ENCODE data around the gene THSD7A. TPM values are rescaled to one million over a fixed set of nuclear protein-coding genes. Genes with fewer than 3 reads are reported as not detected.

Gene THSD7A
- total and polyA plus RNA-seq, 2 of the 4 experiments (the other 2 are of a cell fraction): 0.02 to 0.18 TPM

DNA sequence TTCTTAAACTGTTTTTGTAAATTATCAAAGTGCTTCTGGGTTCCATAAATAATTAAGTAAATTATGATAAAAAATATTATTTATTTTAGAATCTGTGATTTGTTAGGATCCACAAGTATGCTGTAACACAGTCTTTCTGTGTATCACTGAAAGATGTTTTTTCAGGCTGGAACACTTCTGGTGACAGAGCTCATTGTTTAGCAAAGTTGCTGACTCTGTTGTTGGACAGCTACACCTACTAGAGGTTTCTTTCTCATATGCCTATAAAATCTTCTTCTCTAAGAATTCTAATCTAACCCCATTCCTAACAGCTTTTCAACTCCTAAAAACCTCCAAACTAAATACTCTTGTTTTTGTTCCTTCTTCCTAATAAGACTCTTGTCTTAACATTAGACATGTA lies 176.8 kb downstream of the THSD7A start:
- H3K4me1 ChIP-seq (ENCODE audit: control insufficient read depth, insufficient read depth, low read length): no peaks in the 10 kb centered on the region
- dilution Hi-C loops (cut with HindIII; ENCODE audit: low sequenced_read_pairs, unreplicated experiment): no loop called here

More for the DNA sequence above, 176.8 kb downstream of the THSD7A start:
- no TSS peak for BruUV-seq (replicated peaks)
- Histone ChIP-seq H2BK20ac (ENCODE audit: low read depth, low read length) (no peak overlapping the region), H2BK120ac (ENCODE audit: low read depth, low read length) (no peak overlapping the region), H2BK5ac (ENCODE audit: low read depth, low read length, poor library complexity, severe bottlenecking) (no peak overlapping the region), H3K23ac (ENCODE audit: low read depth, low read length) (no peak overlapping the region), H2AFZ (replicated peaks; ENCODE audit: low read length, poor library complexity) (no peak overlapping the region), H3K18ac (ENCODE audit: low read depth, low read length) (no peak overlapping the region), H2BK15ac (ENCODE audit: low read depth, low read length) (no peak overlapping the region), H3K4ac (ENCODE audit: low read depth, low read length) (no peak overlapping the region), H3K27ac (ENCODE audit: insufficient read depth, low read length) (no peak overlapping the region), H2AK5ac (ENCODE audit: low read depth, low read length) (no peak overlapping the region), H3K79me1 (ENCODE audit: low read depth in 1 of 2, low read length in 2 of 2) (no peaks in the 10 kb centered on the region), H3K9me3 (ENCODE audit: control insufficient read depth, insufficient read depth, low read length) (no peaks in the 10 kb centered on the region), H3K56ac (ENCODE audit: extremely low read depth, insufficient read depth, low read length) (no peak overlapping the region), H3K14ac (replicated peaks; ENCODE audit: low read depth, low read length) (no peak overlapping the region), H2AK9ac (replicated peaks; ENCODE audit: low read depth, low read length, poor library complexity) (no peak overlapping the region), H3K9ac (ENCODE audit: low read depth, low read length) (no peak overlapping the region), H3K9me1 (ENCODE audit: insufficient read depth, low read length) (no peaks in the 10 kb centered on the region), H3K36me3 (ENCODE audit: control insufficient read depth, insufficient read depth, low read length) (no peaks in the 10 kb centered on the region), H3K4me3 (ENCODE audit: insufficient read depth, low read depth, low read length) (no peak overlapping the region), H4K5ac (ENCODE audit: low read depth, low read length) (no peak overlapping the region), H3K27me3 (ENCODE audit: control insufficient read depth, insufficient read depth, low read length) (no peaks in the 10 kb centered on the region), H4K8ac (ENCODE audit: low read depth in 2 of 2, low read length in 2 of 2) (no peak overlapping the region), H4K20me1 (ENCODE audit: insufficient read depth, low read length) (no peaks in the 10 kb centered on the region), H3K4me2 (ENCODE audit: low read depth, low read length) (no peak overlapping the region), H4K91ac (ENCODE audit: insufficient read depth, low read depth, low read length) (no peak overlapping the region)
- CTCF ChIA-PET: no interaction called here
- intact Hi-C loops (cut with micrococcal nuclease) (no loop called here), in situ Hi-C loops (cut with MboI; ENCODE audit: low sequenced_read_pairs) (no loop called here)
- no peak for DNase-seq
- POLR2A ChIA-PET (ENCODE audit: unreplicated experiment): no interaction called here
- ATAC-seq (ENCODE audit: low read depth): no peak
- TF ChIP-seq FOS (IDR thresholded peaks at IDR 0.05; ENCODE audit: low read depth, low read length) (no peak), CEBPB (IDR thresholded peaks at IDR 0.05; ENCODE audit: low read depth, low read length) (no peak), RCOR1 (IDR thresholded peaks at IDR 0.05; ENCODE audit: insufficient replicate concordance, low read length) (no peak), RAD21 (IDR thresholded peaks at IDR 0.05; ENCODE audit: low read length) (no peak), NFE2L2 (IDR thresholded peaks at IDR 0.05; ENCODE audit: low read depth, low read length) (no peak), BHLHE40 (IDR thresholded peaks at IDR 0.05; ENCODE audit: low read depth, low read length) (no peak), RFX5 (IDR thresholded peaks at IDR 0.05; ENCODE audit: low read depth, low read length) (no peak), POLR2A (IDR thresholded peaks at IDR 0.05; ENCODE audit: low read depth, low read length) (no peak), SMC3 (IDR thresholded peaks at IDR 0.05; ENCODE audit: low read depth, low read length) (no peak), CHD1 (IDR thresholded peaks at IDR 0.05; ENCODE audit: low read depth, low read length) (no peak), MAZ (IDR thresholded peaks at IDR 0.05; ENCODE audit: borderline replicate concordance, low read depth, low read length) (no peak), MXI1 (IDR thresholded peaks at IDR 0.05; ENCODE audit: borderline replicate concordance, low read depth, low read length) (no peak)
- TF ChIP-seq, protein P1, sequence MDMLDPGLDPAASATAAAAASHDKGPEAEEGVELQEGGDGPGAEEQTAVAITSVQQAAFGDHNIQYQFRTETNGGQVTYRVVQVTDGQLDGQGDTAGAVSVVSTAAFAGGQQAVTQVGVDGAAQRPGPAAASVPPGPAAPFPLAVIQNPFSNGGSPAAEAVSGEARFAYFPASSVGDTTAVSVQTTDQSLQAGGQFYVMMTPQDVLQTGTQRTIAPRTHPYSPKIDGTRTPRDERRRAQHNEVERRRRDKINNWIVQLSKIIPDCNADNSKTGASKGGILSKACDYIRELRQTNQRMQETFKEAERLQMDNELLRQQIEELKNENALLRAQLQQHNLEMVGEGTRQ (IDR thresholded peaks at IDR 0.05; ENCODE audit: low read depth, low read length): no peak
- TF ChIP-seq, protein P2, sequence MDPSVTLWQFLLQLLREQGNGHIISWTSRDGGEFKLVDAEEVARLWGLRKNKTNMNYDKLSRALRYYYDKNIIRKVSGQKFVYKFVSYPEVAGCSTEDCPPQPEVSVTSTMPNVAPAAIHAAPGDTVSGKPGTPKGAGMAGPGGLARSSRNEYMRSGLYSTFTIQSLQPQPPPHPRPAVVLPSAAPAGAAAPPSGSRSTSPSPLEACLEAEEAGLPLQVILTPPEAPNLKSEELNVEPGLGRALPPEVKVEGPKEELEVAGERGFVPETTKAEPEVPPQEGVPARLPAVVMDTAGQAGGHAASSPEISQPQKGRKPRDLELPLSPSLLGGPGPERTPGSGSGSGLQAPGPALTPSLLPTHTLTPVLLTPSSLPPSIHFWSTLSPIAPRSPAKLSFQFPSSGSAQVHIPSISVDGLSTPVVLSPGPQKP (IDR thresholded peaks at IDR 0.05; ENCODE audit: borderline replicate concordance, low read depth, low read length): no peak
- TF ChIP-seq, protein P3, sequence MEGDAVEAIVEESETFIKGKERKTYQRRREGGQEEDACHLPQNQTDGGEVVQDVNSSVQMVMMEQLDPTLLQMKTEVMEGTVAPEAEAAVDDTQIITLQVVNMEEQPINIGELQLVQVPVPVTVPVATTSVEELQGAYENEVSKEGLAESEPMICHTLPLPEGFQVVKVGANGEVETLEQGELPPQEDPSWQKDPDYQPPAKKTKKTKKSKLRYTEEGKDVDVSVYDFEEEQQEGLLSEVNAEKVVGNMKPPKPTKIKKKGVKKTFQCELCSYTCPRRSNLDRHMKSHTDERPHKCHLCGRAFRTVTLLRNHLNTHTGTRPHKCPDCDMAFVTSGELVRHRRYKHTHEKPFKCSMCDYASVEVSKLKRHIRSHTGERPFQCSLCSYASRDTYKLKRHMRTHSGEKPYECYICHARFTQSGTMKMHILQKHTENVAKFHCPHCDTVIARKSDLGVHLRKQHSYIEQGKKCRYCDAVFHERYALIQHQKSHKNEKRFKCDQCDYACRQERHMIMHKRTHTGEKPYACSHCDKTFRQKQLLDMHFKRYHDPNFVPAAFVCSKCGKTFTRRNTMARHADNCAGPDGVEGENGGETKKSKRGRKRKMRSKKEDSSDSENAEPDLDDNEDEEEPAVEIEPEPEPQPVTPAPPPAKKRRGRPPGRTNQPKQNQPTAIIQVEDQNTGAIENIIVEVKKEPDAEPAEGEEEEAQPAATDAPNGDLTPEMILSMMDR (conservative IDR thresholded peaks at IDR 0.05; ENCODE audit: low read depth, low read length): no peak

Measured in IMR-90 (cell line).